IMR-90 (cell line): ENCODE measurements around the gene HUNK. TPM values are rescaled to one million over a fixed set of nuclear protein-coding genes. Genes with fewer than 3 reads are reported as not detected.
A peak's percentile ranks its signal among the peaks of the same experiment; 100 is the strongest.

ENCODE experiments used
- ATAC-seq: fragments of 200-7000 bp; cut with Tn5 transposase; 2 replicates; pipeline ENCODE4 v1.9.1; 2020; ENCODE audit warnings: low read depth, mild to moderate bottlenecking, moderate library complexity
- BruUV-seq: library from RNA; stranded (reverse); fragments of 400-500 nt; replicated peaks from 2 replicates; lab custom pipeline; 2021; lab: Mats Ljungman, UMichigan
- CTCF ChIA-PET: fragments of 300-600 bp; formaldehyde crosslinking; extraction: SDS; loops from one replicate; lab custom pipeline; 2021; ENCODE audit warnings: antibody characterized with exemption; lab: Yijun Ruan, JAX
- POLR2A ChIA-PET: fragments of 300-600 bp; sonication (Branson Sonifier 250); formaldehyde crosslinking; loops from one replicate; lab custom pipeline; 2022; ENCODE audit warnings: antibody characterized with exemption; ENCODE audit not compliant: unreplicated experiment; lab: Charles Lee
- DNase-seq: peaks from one replicate; pipeline ENCODE4 v3.0.0; 2013
- H2AFZ ChIP-seq: replicated peaks from 2 replicates; pipeline ENCODE3; 2013; ENCODE audit warnings: low read length, mild to moderate bottlenecking; ENCODE audit not compliant: poor library complexity
- H2AK5ac ChIP-seq: 2 replicates; pipeline ENCODE4 v1.6.1; 2013; ENCODE audit warnings: low read depth, low read length, inconsistent platforms
- H2AK9ac ChIP-seq: replicated peaks from 2 replicates; pipeline ENCODE3; 2013; ENCODE audit warnings: mild to moderate bottlenecking, low read depth, low read length, moderate library complexity; ENCODE audit not compliant: poor library complexity
- H2BK120ac ChIP-seq: 2 replicates; pipeline ENCODE4 v1.6.1; 2013; ENCODE audit warnings: low read depth, low read length, inconsistent platforms
- H2BK15ac ChIP-seq: 3 replicates; pipeline ENCODE4 v1.6.1; 2013; ENCODE audit warnings: low read depth, low read length, inconsistent platforms
- H2BK20ac ChIP-seq: 2 replicates; pipeline ENCODE4 v1.6.1; 2013; ENCODE audit warnings: low read depth, mild to moderate bottlenecking, inconsistent platforms, low read length, moderate library complexity
- H2BK5ac ChIP-seq: 2 replicates; pipeline ENCODE4 v1.6.1; 2013; ENCODE audit warnings: mild to moderate bottlenecking, low read depth, low read length, inconsistent platforms; ENCODE audit not compliant: poor library complexity, severe bottlenecking
- H3K14ac ChIP-seq: replicated peaks from 2 replicates; pipeline ENCODE4 v1.6.1; 2013; ENCODE audit warnings: low read depth, low read length, inconsistent platforms
- H3K18ac ChIP-seq: 2 replicates; pipeline ENCODE4 v1.6.1; 2013; ENCODE audit warnings: low read depth, low read length, control low read depth
- H3K23ac ChIP-seq: 2 replicates; pipeline ENCODE4 v1.6.1; 2013; ENCODE audit warnings: low read depth, low read length, inconsistent platforms
- H3K27ac ChIP-seq: 2 replicates; pipeline ENCODE4 v1.5.1; 2013; ENCODE audit warnings: mild to moderate bottlenecking, control low read depth, low read length; ENCODE audit not compliant: insufficient read depth
- H3K27me3 ChIP-seq: 2 replicates; pipeline ENCODE4 v1.6.1; 2013; ENCODE audit warnings: low read length; ENCODE audit not compliant: control insufficient read depth, insufficient read depth
- H3K36me3 ChIP-seq: 2 replicates; pipeline ENCODE4 v1.6.1; 2013; ENCODE audit warnings: low read length, mixed read lengths; ENCODE audit not compliant: control insufficient read depth, insufficient read depth
- H3K4ac ChIP-seq: 2 replicates; pipeline ENCODE4 v1.6.1; 2013; ENCODE audit warnings: low read depth, low read length, inconsistent platforms
- H3K4me1 ChIP-seq: 2 replicates; pipeline ENCODE4 v1.6.1; 2013; ENCODE audit warnings: low read length, mixed read lengths; ENCODE audit not compliant: control insufficient read depth, insufficient read depth
- H3K4me2 ChIP-seq: 2 replicates; pipeline ENCODE4 v1.6.1; 2013; ENCODE audit warnings: low read depth, mild to moderate bottlenecking, control low read depth, low read length, moderate library complexity
- H3K4me3 ChIP-seq: 2 replicates; pipeline ENCODE4 v1.5.1; 2013; ENCODE audit warnings: low read depth, mild to moderate bottlenecking, control low read depth, low read length, moderate library complexity; ENCODE audit not compliant: insufficient read depth
- H3K56ac ChIP-seq: 2 replicates; pipeline ENCODE4 v1.6.1; 2013; ENCODE audit warnings: low read length, inconsistent platforms; ENCODE audit not compliant: insufficient read depth; ENCODE audit errors: extremely low read depth
- H3K79me1 ChIP-seq, 2 experiments: 2 replicates each; pipeline ENCODE4 v1.6.1; 2013; ENCODE audit warnings: low read length in 2 of 2, inconsistent platforms in 1 of 2, low read depth in 1 of 2
- H3K9ac ChIP-seq: 2 replicates; pipeline ENCODE4 v1.6.1; 2013; ENCODE audit warnings: low read depth, low read length, control low read depth
- H3K9me1 ChIP-seq: 2 replicates; pipeline ENCODE4 v1.6.1; 2013; ENCODE audit warnings: low read length, inconsistent platforms; ENCODE audit not compliant: insufficient read depth
- H3K9me3 ChIP-seq: 2 replicates; pipeline ENCODE4 v1.6.1; 2013; ENCODE audit warnings: low read length; ENCODE audit not compliant: control insufficient read depth, insufficient read depth
- H4K20me1 ChIP-seq: 2 replicates; pipeline ENCODE4 v1.6.1; 2013; ENCODE audit warnings: low read length, inconsistent platforms; ENCODE audit not compliant: insufficient read depth
- H4K5ac ChIP-seq: 2 replicates; pipeline ENCODE4 v1.6.1; 2013; ENCODE audit warnings: mild to moderate bottlenecking, low read depth, low read length, control low read depth
- H4K8ac ChIP-seq, 2 experiments: 2 replicates each; pipeline ENCODE4 v1.6.1; 2013; ENCODE audit warnings: low read depth in 2 of 2, low read length in 2 of 2, control low read depth in 1 of 2, inconsistent platforms in 1 of 2
- H4K91ac ChIP-seq: 2 replicates; pipeline ENCODE4 v1.6.1; 2013; ENCODE audit warnings: low read depth, low read length, inconsistent platforms; ENCODE audit not compliant: insufficient read depth
- BHLHE40 ChIP-seq: fragments of 150-350 bp; IDR thresholded peaks from 2 replicates; pipeline ENCODE4 v1.6.1; 2016; ENCODE audit warnings: mild to moderate bottlenecking, low read depth, low read length
- CEBPB ChIP-seq: IDR thresholded peaks from 2 replicates; pipeline ENCODE4 v1.6.1; 2012; ENCODE audit warnings: low read depth, low read length, improper control_type of control experiment
- CHD1 ChIP-seq: IDR thresholded peaks from 2 replicates; pipeline ENCODE4 v1.6.1; 2012; ENCODE audit warnings: low read depth, low read length, improper control_type of control experiment
- CTCF ChIP-seq: conservative IDR thresholded peaks from 2 replicates; pipeline ENCODE4 v1.5.1; 2012; ENCODE audit warnings: mild to moderate bottlenecking, low read depth, low read length, improper control_type of control experiment
- MAZ ChIP-seq: IDR thresholded peaks from 2 replicates; pipeline ENCODE4 v1.6.1; 2012; ENCODE audit warnings: low read depth, mild to moderate bottlenecking, low read length, improper control_type of control experiment, moderate library complexity, borderline replicate concordance
- POLR2A ChIP-seq: IDR thresholded peaks from 2 replicates; pipeline ENCODE4 v1.6.1; 2012; ENCODE audit warnings: mild to moderate bottlenecking, low read depth, low read length
- SMC3 ChIP-seq: fragments of 150-350 bp; IDR thresholded peaks from 2 replicates; pipeline ENCODE4 v1.6.1; 2016; ENCODE audit warnings: low read depth, mild to moderate bottlenecking, antibody characterized with exemption, low read length, moderate library complexity
- WGBS, 2 experiments: methylation state at CpG; one replicate each; pipeline versions ENCODE4 v1.1.5 to v1.1.7; 2013; ENCODE audit warnings: missing lambda C conversion rate in 2 of 2; ENCODE audit not compliant: insufficient read length in 1 of 2; ENCODE audit errors: extremely low coverage in 2 of 2; 5-methylcytosine and 5-hydroxymethylcytosine counted together
- dilution Hi-C: fragments of 300-500 bp; cut with HindIII; formaldehyde crosslinking; loops from one replicate; pipeline ENCODE4 v1.14.3; 2018; ENCODE audit warnings: low sequenced_read_pairs; ENCODE audit not compliant: unreplicated experiment
- in situ Hi-C: fragments of 300-500 bp; cut with MboI; formaldehyde crosslinking; loops from 3 replicates; pipeline ENCODE4 v1.14.3; 2019; ENCODE audit warnings: low sequenced_read_pairs, inconsistent platforms, mixed read lengths
- intact Hi-C: fragments of 100-400 bp; cut with micrococcal nuclease; formaldehyde crosslinking; loops from 2 replicates; pipeline ENCODE4 v1.10.0; 2022
- polyA plus RNA-seq, 3 experiments: library from polyadenylated mRNA; depleted of rRNA; stranded (reverse); fragments of >200 nt; gene quantifications; 2 replicates each; pipeline ENCODE4 v1.2.3, GENCODE V29; 2012; ENCODE audit warnings: low replicate concordance in 1 of 3
- total RNA-seq: library from RNA; depleted of rRNA; stranded (reverse); fragments of >200 nt; gene quantifications from 2 replicates; pipeline ENCODE4 v1.2.3, GENCODE V29; 2012
- TF ChIP-seq, protein P1 (sequence below): fragments of 150-350 bp; IDR thresholded peaks from 2 replicates; pipeline ENCODE4 v1.6.1; 2016; ENCODE audit warnings: low read depth, mild to moderate bottlenecking, low read length, moderate library complexity, borderline replicate concordance
- TF ChIP-seq, protein P2 (sequence below): fragments of 150-350 bp; IDR thresholded peaks from 2 replicates; pipeline ENCODE4 v1.6.1; 2017; ENCODE audit warnings: mild to moderate bottlenecking, antibody characterized with exemption, low read length, low read depth

Gene HUNK
- total and polyA plus RNA-seq, 2 of the 4 experiments (the other 2 are of a cell fraction), result 1.0 to 2.0 TPM

DNA sequence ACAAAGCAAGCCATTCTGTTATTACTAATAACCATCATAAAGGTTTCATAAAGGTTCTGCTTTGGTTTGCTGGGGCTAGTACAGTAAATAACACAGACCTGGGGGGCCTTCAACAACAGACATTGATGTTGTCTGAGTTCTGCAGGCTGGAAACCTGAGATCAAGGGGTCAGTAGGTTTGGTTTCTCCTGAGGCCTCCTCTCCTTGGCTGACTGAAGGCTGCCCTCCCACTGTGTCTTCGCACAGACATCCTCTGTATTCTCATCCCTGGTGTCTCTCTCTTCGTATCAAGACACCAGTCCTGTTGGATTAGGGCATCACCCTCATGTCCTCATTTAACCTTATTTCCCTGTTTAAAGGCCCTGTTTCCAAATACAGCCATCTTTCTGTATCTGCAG lies 37.3 kb downstream of the HUNK start:
- H3K4ac ChIP-seq, result peak overlapping the region; percentile 60
- H2BK20ac ChIP-seq, result peak overlapping the region; percentile 25
- peak overlapping the region; percentile 93 for H2BK120ac ChIP-seq
- no peak overlapping the region for H3K9ac ChIP-seq
- peak overlapping the region; percentile 49; the same call in 1 of the 2 replicates for H4K91ac ChIP-seq
- whole genome bisulfite sequencing, 2 experiments, result no CpG with 5 or more reads among the region's 2 CpGs
- ChIA-PET POLR2A (no interaction called here), CTCF (no interaction called here)
- H3K4me1 ChIP-seq, result peaks cover 36% of the 10 kb centered on the region
- peaks cover 19% of the 10 kb centered on the region for H3K9me1 ChIP-seq
- no peak overlapping the region; the same call in 1 of the 2 replicates for H4K5ac ChIP-seq
- no peak overlapping the region for H3K27ac ChIP-seq
- H3K4me3 ChIP-seq, result no peak overlapping the region
- no TSS peak for BruUV-seq
- peak overlapping the region; percentile 57; the same call in 1 of the 2 replicates for H2AK5ac ChIP-seq
- no peak overlapping the region for H3K4me2 ChIP-seq
- H3K23ac ChIP-seq, result peak overlapping the region; percentile 14; the same call in 1 of the 2 replicates
- peaks cover 9 to 48% of the 10 kb centered on the region in 2 experiments; a peak in 3 of 4 replicates for H3K79me1 ChIP-seq
- no peak overlapping the region for H2BK15ac ChIP-seq
- no peaks in the 10 kb centered on the region for H4K20me1 ChIP-seq
- in situ Hi-C loops, result no loop called here
- ATAC-seq (no peak), DNase-seq (no peak)
- dilution Hi-C loops, result no loop called here
- H3K9me3 ChIP-seq, result no peaks in the 10 kb centered on the region
- H3K36me3 ChIP-seq, result no peaks in the 10 kb centered on the region
- no peak overlapping the region; the same call in 1 of the 2 replicates for H3K18ac ChIP-seq
- H3K27me3 ChIP-seq, result no peaks in the 10 kb centered on the region
- H2BK5ac ChIP-seq, result no peak overlapping the region
- TF ChIP-seq CTCF (no peak), POLR2A (no peak), SMC3 (no peak), MAZ (no peak), CHD1 (no peak), CEBPB (no peak), BHLHE40 (no peak)
- TF ChIP-seq, protein P1, sequence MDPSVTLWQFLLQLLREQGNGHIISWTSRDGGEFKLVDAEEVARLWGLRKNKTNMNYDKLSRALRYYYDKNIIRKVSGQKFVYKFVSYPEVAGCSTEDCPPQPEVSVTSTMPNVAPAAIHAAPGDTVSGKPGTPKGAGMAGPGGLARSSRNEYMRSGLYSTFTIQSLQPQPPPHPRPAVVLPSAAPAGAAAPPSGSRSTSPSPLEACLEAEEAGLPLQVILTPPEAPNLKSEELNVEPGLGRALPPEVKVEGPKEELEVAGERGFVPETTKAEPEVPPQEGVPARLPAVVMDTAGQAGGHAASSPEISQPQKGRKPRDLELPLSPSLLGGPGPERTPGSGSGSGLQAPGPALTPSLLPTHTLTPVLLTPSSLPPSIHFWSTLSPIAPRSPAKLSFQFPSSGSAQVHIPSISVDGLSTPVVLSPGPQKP, result no peak
- TF ChIP-seq, protein P2, sequence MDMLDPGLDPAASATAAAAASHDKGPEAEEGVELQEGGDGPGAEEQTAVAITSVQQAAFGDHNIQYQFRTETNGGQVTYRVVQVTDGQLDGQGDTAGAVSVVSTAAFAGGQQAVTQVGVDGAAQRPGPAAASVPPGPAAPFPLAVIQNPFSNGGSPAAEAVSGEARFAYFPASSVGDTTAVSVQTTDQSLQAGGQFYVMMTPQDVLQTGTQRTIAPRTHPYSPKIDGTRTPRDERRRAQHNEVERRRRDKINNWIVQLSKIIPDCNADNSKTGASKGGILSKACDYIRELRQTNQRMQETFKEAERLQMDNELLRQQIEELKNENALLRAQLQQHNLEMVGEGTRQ, result no peak
- intact Hi-C loops, result no loop called here
- peak overlapping the region in 1 of 2 experiments; percentile 10; a peak in 1 of 4 replicates for H4K8ac ChIP-seq
- H2AK9ac ChIP-seq, result no peak overlapping the region
- no peak overlapping the region for H3K56ac ChIP-seq
- 0 out of 2 replicates have a peak overlapping the region, but pooled peaks have one; percentile 52 for H3K14ac ChIP-seq
- H2AFZ ChIP-seq, result no peak overlapping the region
